Chondrocyte (in vitro differentiated cells): ENCODE data around the gene TDRD15. TPM values are rescaled to one million over a fixed set of nuclear protein-coding genes. Genes with fewer than 3 reads are reported as not detected.

ENCODE experiments used
- DNase-seq: peaks from one replicate; pipeline ENCODE4 v3.0.0; 2021; ENCODE audit warnings: mixed read lengths, low spot score
- H3K27ac Mint-ChIP-seq: one replicate; pipeline ENCODE4 v1.8.0; 2021; ENCODE audit warnings: mild to moderate bottlenecking, moderate library complexity, mixed read lengths; ENCODE audit not compliant: unreplicated experiment
- H3K27me3 Mint-ChIP-seq: 2 replicates; pipeline ENCODE4 v1.8.0; 2021; ENCODE audit warnings: low read depth, mixed read lengths
- H3K36me3 Mint-ChIP-seq: 2 replicates; pipeline ENCODE4 v1.8.0; 2021; ENCODE audit warnings: low read depth, mixed read lengths
- H3K4me1 Mint-ChIP-seq: 2 replicates; pipeline ENCODE4 v1.8.0; 2021; ENCODE audit warnings: low read depth, mild to moderate bottlenecking, mixed read lengths
- H3K4me3 Mint-ChIP-seq: one replicate; pipeline ENCODE4 v1.8.0; 2021; ENCODE audit warnings: mild to moderate bottlenecking, moderate library complexity, mixed read lengths; ENCODE audit not compliant: unreplicated experiment
- H3K9me3 Mint-ChIP-seq: 2 replicates; pipeline ENCODE4 v1.8.0; 2021; ENCODE audit warnings: low read depth, mixed read lengths
- CTCF ChIP-seq: fragments of 200-600 bp; sonication (generic); IDR thresholded peaks from 2 replicates; pipeline ENCODE4 v1.5.0; 2021; ENCODE audit warnings: antibody characterized with exemption, mild to moderate bottlenecking, moderate library complexity
- total RNA-seq: library from RNA; stranded (reverse); gene quantifications from 3 replicates; pipeline ENCODE4 v1.2.1, GENCODE V29; 2021

Gene TDRD15
- total RNA-seq, 1 donor from 2014 or later, result 0.12 TPM

- Mint-ChIP-seq H3K4me1 (no peaks in the 10 kb centered on the region), H3K9me3 (no peaks in the 10 kb centered on the region), H3K27me3 (peaks cover 33% of the 10 kb centered on the region), H3K36me3 (no peaks in the 10 kb centered on the region), H3K4me3 (no peak overlapping the region), H3K27ac (no peak overlapping the region)
- DNase-seq, result no peak
- TF ChIP-seq CTCF, result no peak
Measured at GRCh38 chr2:21181957-21182356, 58.2 kb downstream of the TDRD15 start.

- Mint-ChIP-seq H3K4me3 (no peak overlapping the region), H3K36me3 (no peaks in the 10 kb centered on the region)
Measured at GRCh38 chr2:21183306-21183705, 59.5 kb downstream of the TDRD15 start.

GRCh38 chr2:21183726-21184125, 60.0 kb downstream of the TDRD15 start:
- Mint-ChIP-seq H3K27ac (no peak overlapping the region), H3K4me1 (no peaks in the 10 kb centered on the region), H3K9me3 (no peaks in the 10 kb centered on the region), H3K27me3 (peaks cover 27% of the 10 kb centered on the region), H3K4me3 (no peak overlapping the region), H3K36me3 (no peaks in the 10 kb centered on the region)
- no peak for DNase-seq
- no peak for TF ChIP-seq CTCF

More at GRCh38 chr2:21183306-21183705, 59.5 kb downstream of the TDRD15 start:
- DNase-seq, result no peak
- Mint-ChIP-seq H3K9me3 (no peaks in the 10 kb centered on the region), H3K27ac (no peak overlapping the region), H3K4me1 (no peaks in the 10 kb centered on the region), H3K27me3 (peaks cover 31% of the 10 kb centered on the region)
- TF ChIP-seq CTCF, result no peak

GRCh38 chr2:21191535-21191934, 67.8 kb downstream of the TDRD15 start:
- no peak overlapping the region for H3K4me3 Mint-ChIP-seq
- H3K9me3 Mint-ChIP-seq, result peaks cover 3% of the 10 kb centered on the region
- no peak overlapping the region for H3K27ac Mint-ChIP-seq
- H3K27me3 Mint-ChIP-seq, result peaks cover 25% of the 10 kb centered on the region
- no peaks in the 10 kb centered on the region for H3K36me3 Mint-ChIP-seq
- no peak for TF ChIP-seq CTCF
- no peaks in the 10 kb centered on the region for H3K4me1 Mint-ChIP-seq
- DNase-seq, result no peak

Other genes with a start within 250 kb of the TDRD15 start
- 0.23 to 0.32 TPM (median 0.31 TPM) in 3 replicates for gene APOB, start 79.9 kb upstream of the TDRD15 start, total RNA-seq